ENCODE measurements around the gene TARM1.
A peak's percentile ranks its signal among the peaks of the same experiment; 100 is the strongest.
"Not testable (repeated sequence)": the region's sequence is repeated elsewhere in the genome, so short reads cannot be mapped to it uniquely, and the experiment has no call there.

TARM1 gene

GRCh38 chr19:54041969-54042606 lies 39.1 kb downstream of the TARM1 start:
- no peak for DNase-seq (ENCODE audit: low read depth)
- no peak for TF ChIP-seq CTCF (IDR thresholded peaks at IDR 0.05; ENCODE audit: low read depth, low read length)
- no peak overlapping the region for H3K4me3 ChIP-seq (ENCODE audit: low read depth, low read length)

- H3K4me3 ChIP-seq (ENCODE audit: low read depth, low read length) = no peak overlapping the region
- TF ChIP-seq CTCF (IDR thresholded peaks at IDR 0.05; ENCODE audit: low read depth, low read length) (no peak), POLR2A (IDR thresholded peaks at IDR 0.05; ENCODE audit: extremely low read depth, insufficient read length) (no peak), MAX (IDR thresholded peaks at IDR 0.05; ENCODE audit: low read depth, low read length) (no peak)
Observed at GRCh38 chr19:54040003-54040402, 41.2 kb downstream of the TARM1 start.

GRCh38 chr19:54036542-54036941 lies 44.6 kb downstream of the TARM1 start:
- H3K4me3 ChIP-seq (ENCODE audit: low read depth, low read length) = not testable (repeated sequence)
- DNase-seq (ENCODE audit: low read depth) = peak; percentile 53

More at GRCh38 chr19:54040003-54040402, 41.2 kb downstream of the TARM1 start:
- DNase-seq (ENCODE audit: low read depth) = no peak

GRCh38 chr19:54035215-54036178 lies 45.7 kb downstream of the TARM1 start:
- no peak overlapping the region for H3K4me3 ChIP-seq (ENCODE audit: low read depth, low read length)
- TF ChIP-seq CTCF (IDR thresholded peaks at IDR 0.05; ENCODE audit: low read depth, low read length) = no peak
- TF ChIP-seq POLR2A (IDR thresholded peaks at IDR 0.05; ENCODE audit: extremely low read depth, insufficient read length) = no peak
- TF ChIP-seq MAX (IDR thresholded peaks at IDR 0.05; ENCODE audit: low read depth, low read length) = no peak
- TF ChIP-seq MYC (IDR thresholded peaks at IDR 0.05; ENCODE audit: low read depth, low read length) = no peak
- no peak for DNase-seq (ENCODE audit: low read depth)

GRCh38 chr19:54030895-54031586 lies 50.1 kb downstream of the TARM1 start:
- peak; percentile 58 for DNase-seq (ENCODE audit: low read depth)
- peak overlapping the region; percentile 23 for H3K4me3 ChIP-seq (ENCODE audit: low read depth, low read length)
- TF ChIP-seq MAX (IDR thresholded peaks at IDR 0.05; ENCODE audit: low read depth, low read length) = peak; percentile 75
- no peak for TF ChIP-seq MYC (IDR thresholded peaks at IDR 0.05; ENCODE audit: low read depth, low read length)
- TF ChIP-seq POLR2A (IDR thresholded peaks at IDR 0.05; ENCODE audit: extremely low read depth, insufficient read length) = no peak
- peak; percentile 71 for TF ChIP-seq CTCF (IDR thresholded peaks at IDR 0.05; ENCODE audit: low read depth, low read length)

- peak; percentile 74 for TF ChIP-seq CTCF (IDR thresholded peaks at IDR 0.05; ENCODE audit: low read depth, low read length)
- TF ChIP-seq MYC (IDR thresholded peaks at IDR 0.05; ENCODE audit: low read depth, low read length) = no peak
- no peak for TF ChIP-seq POLR2A (IDR thresholded peaks at IDR 0.05; ENCODE audit: extremely low read depth, insufficient read length)
- no peak for TF ChIP-seq MAX (IDR thresholded peaks at IDR 0.05; ENCODE audit: low read depth, low read length)
- no peak overlapping the region for H3K4me3 ChIP-seq (ENCODE audit: low read depth, low read length)
- peak; percentile 76 for DNase-seq (ENCODE audit: low read depth)
Observed at GRCh38 chr19:54029930-54030490, 51.2 kb downstream of the TARM1 start.

Data from NB4 (cell line).